Panc1 (cell line): ENCODE results near the gene PPOX. TPM values are rescaled to one million over a fixed set of nuclear protein-coding genes. Genes with fewer than 3 reads are reported as not detected.

ENCODE experiments used
- ATAC-seq: fragments of 200-7000 bp; cut with Tn5 transposase; 2 replicates; pipeline ENCODE4 v1.9.1; 2020; ENCODE audit warnings: mild to moderate bottlenecking, moderate library complexity
- BruUV-seq: library from RNA; stranded (reverse); fragments of 400-500 nt; replicated peaks from 2 replicates; lab custom pipeline; 2021; lab: Mats Ljungman, UMichigan
- CTCF ChIA-PET: fragments of 300-600 bp; sonication (Branson Sonifier 250); formaldehyde crosslinking; loops from one replicate; lab custom pipeline; 2022; ENCODE audit warnings: antibody characterized with exemption; lab: Charles Lee
- POLR2A ChIA-PET: fragments of 300-600 bp; sonication (Branson Sonifier 250); formaldehyde crosslinking; loops from one replicate; lab custom pipeline; 2022; ENCODE audit warnings: antibody characterized with exemption; lab: Charles Lee
- DNase-seq: peaks from one replicate; pipeline ENCODE4 v3.0.0-alpha.2; 2010; ENCODE audit warnings: low read depth, low spot score
- H3K27ac ChIP-seq: 2 replicates; pipeline ENCODE4 v1.5.1; 2011; ENCODE audit warnings: mild to moderate bottlenecking, low read length, inconsistent platforms
- H3K27me3 ChIP-seq: fragments of 200-500 bp; sonication (Bioruptor generic); 2 replicates; pipeline ENCODE4 v1.6.0; 2014; ENCODE audit warnings: low read length, inconsistent platforms; ENCODE audit not compliant: control insufficient read depth, insufficient read depth
- H3K36me3 ChIP-seq: fragments of 200-500 bp; sonication (Bioruptor generic); 2 replicates; pipeline ENCODE4 v1.5.1; 2014; ENCODE audit warnings: inconsistent platforms, mild to moderate bottlenecking, low read length, moderate library complexity; ENCODE audit not compliant: control insufficient read depth, insufficient read depth
- H3K4me1 ChIP-seq: 2 replicates; pipeline ENCODE4 v1.5.1; 2011; ENCODE audit warnings: inconsistent platforms, mild to moderate bottlenecking, low read length, moderate library complexity; ENCODE audit not compliant: control insufficient read depth, insufficient read depth
- H3K4me3 ChIP-seq, 2 experiments: 2 replicates each; pipeline ENCODE4 v1.5.1; 2011 to 2012; ENCODE audit warnings: low read depth in 2 of 2, low read length in 2 of 2, mild to moderate bottlenecking in 2 of 2, inconsistent platforms in 1 of 2, moderate library complexity in 1 of 2
- H3K9me3 ChIP-seq: fragments of 200-500 bp; sonication (Bioruptor generic); 2 replicates; pipeline ENCODE4 v1.5.1; 2014; ENCODE audit warnings: low read depth, mild to moderate bottlenecking, inconsistent platforms, low read length, moderate library complexity; ENCODE audit not compliant: control insufficient read depth, insufficient read depth
- POLR2AphosphoS5 ChIP-seq: IDR thresholded peaks from 2 replicates; pipeline ENCODE4 v1.6.1; 2012; ENCODE audit warnings: mild to moderate bottlenecking, low read depth, low read length, moderate library complexity
- SIN3A ChIP-seq: IDR thresholded peaks from 2 replicates; pipeline ENCODE4 v1.6.1; 2012; ENCODE audit warnings: low read depth, mild to moderate bottlenecking, low read length, moderate library complexity, borderline replicate concordance; ENCODE audit not compliant: insufficient read depth
- TCF7L2 ChIP-seq: IDR thresholded peaks from 2 replicates; pipeline ENCODE4 v1.6.1; 2011; ENCODE audit warnings: mild to moderate bottlenecking, low read depth, low read length, inconsistent platforms
- in situ Hi-C: cut with HindIII; loops from 2 replicates; pipeline ENCODE4 v1.10.0; 2016; ENCODE audit warnings: low sequenced_read_pairs, low pct_unique_long_range_greater_than_20kb
- intact Hi-C: fragments of 100-400 bp; cut with micrococcal nuclease; formaldehyde crosslinking; loops from one replicate; pipeline ENCODE4 v1.10.0; 2022; ENCODE audit not compliant: unreplicated experiment
- total RNA-seq: library from RNA; stranded (reverse); gene quantifications from one replicate; pipeline ENCODE4 v1.2.1, GENCODE V29; 2021; ENCODE audit not compliant: unreplicated experiment
- TF ChIP-seq, protein P1 (sequence below): fragments of 450-650 bp; IDR thresholded peaks from 2 replicates; pipeline ENCODE4 v1.5.1; 2017; ENCODE audit warnings: mild to moderate bottlenecking
- TF ChIP-seq, protein P2 (sequence below), 2 experiments: IDR thresholded peaks; 2 replicates each; pipeline ENCODE4 v1.6.1; 2011 to 2012; ENCODE audit warnings: low read depth in 2 of 2, control low read depth in 1 of 2, low read length in 1 of 2, mild to moderate bottlenecking in 1 of 2, moderate library complexity in 1 of 2; ENCODE audit not compliant: insufficient read depth in 1 of 2

PPOX gene
- total RNA-seq, 1 experiment from 2014 or later = 20.6 TPM

DNA sequence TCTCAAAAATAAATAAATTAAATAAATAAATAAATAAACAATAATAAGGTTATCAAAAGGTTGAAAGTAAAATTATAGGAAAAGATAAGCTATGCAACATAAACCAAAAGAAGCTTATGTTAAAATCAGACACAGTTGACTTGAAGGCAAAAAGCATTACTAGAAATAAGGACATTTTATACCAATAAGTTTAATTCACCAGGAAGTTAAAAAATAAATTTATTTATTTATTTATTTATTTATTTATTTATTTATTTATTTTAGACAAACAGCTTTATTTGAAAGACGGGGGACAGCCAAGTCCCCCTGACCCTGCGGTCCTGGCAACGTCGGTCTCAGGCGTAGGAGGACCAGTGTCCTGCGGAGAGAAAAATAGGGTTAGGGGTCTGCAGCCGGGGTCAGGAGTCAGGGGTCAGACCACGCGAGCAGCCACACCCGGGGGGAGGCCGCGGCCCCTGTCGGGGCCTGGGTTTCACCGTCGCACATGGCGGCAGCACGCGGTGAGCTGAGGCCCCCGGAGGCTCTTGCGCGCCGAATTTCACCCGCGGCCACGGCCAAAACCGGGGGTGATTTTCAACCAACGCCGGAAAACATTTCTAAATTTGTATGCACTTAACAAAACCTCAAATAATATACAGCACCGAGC lies 25.3 kb upstream of the PPOX start:
- ATAC-seq (no peak), DNase-seq (no peak)
- Histone ChIP-seq H3K4me1 (no peaks in the 10 kb centered on the region), H3K27ac (no peak overlapping the region), H3K9me3 (no peaks in the 10 kb centered on the region), H3K27me3 (no peaks in the 10 kb centered on the region), H3K36me3 (no peaks in the 10 kb centered on the region), H3K4me3 (no peak overlapping the region)
- TF ChIP-seq SIN3A = no peak
- TF ChIP-seq, protein P1, sequence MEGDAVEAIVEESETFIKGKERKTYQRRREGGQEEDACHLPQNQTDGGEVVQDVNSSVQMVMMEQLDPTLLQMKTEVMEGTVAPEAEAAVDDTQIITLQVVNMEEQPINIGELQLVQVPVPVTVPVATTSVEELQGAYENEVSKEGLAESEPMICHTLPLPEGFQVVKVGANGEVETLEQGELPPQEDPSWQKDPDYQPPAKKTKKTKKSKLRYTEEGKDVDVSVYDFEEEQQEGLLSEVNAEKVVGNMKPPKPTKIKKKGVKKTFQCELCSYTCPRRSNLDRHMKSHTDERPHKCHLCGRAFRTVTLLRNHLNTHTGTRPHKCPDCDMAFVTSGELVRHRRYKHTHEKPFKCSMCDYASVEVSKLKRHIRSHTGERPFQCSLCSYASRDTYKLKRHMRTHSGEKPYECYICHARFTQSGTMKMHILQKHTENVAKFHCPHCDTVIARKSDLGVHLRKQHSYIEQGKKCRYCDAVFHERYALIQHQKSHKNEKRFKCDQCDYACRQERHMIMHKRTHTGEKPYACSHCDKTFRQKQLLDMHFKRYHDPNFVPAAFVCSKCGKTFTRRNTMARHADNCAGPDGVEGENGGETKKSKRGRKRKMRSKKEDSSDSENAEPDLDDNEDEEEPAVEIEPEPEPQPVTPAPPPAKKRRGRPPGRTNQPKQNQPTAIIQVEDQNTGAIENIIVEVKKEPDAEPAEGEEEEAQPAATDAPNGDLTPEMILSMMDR = no peak
- no peak for TF ChIP-seq POLR2AphosphoS5
- TF ChIP-seq TCF7L2 = no peak
- TF ChIP-seq, protein P2, sequence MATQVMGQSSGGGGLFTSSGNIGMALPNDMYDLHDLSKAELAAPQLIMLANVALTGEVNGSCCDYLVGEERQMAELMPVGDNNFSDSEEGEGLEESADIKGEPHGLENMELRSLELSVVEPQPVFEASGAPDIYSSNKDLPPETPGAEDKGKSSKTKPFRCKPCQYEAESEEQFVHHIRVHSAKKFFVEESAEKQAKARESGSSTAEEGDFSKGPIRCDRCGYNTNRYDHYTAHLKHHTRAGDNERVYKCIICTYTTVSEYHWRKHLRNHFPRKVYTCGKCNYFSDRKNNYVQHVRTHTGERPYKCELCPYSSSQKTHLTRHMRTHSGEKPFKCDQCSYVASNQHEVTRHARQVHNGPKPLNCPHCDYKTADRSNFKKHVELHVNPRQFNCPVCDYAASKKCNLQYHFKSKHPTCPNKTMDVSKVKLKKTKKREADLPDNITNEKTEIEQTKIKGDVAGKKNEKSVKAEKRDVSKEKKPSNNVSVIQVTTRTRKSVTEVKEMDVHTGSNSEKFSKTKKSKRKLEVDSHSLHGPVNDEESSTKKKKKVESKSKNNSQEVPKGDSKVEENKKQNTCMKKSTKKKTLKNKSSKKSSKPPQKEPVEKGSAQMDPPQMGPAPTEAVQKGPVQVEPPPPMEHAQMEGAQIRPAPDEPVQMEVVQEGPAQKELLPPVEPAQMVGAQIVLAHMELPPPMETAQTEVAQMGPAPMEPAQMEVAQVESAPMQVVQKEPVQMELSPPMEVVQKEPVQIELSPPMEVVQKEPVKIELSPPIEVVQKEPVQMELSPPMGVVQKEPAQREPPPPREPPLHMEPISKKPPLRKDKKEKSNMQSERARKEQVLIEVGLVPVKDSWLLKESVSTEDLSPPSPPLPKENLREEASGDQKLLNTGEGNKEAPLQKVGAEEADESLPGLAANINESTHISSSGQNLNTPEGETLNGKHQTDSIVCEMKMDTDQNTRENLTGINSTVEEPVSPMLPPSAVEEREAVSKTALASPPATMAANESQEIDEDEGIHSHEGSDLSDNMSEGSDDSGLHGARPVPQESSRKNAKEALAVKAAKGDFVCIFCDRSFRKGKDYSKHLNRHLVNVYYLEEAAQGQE (IDR thresholded peaks at IDR 0.05; ENCODE audit: insufficient read depth in 1 of 2, low read depth in 2 of 2, low read length in 1 of 2) = no peak
- BruUV-seq = no TSS peak
- ChIA-PET CTCF (interaction anchor here (0.6 to 1.1 kb wide), 3 partner anchors 43 to 152 kb away, joined by 4 to 12 read pairs (median 5); no protein-coding TSS in a partner anchor), POLR2A (interaction anchor here (0.6 kb wide), 1 partner anchor 11 kb away, joined by 9 read pairs; no protein-coding TSS in a partner anchor)
- in situ Hi-C loops (no loop called here), intact Hi-C loops (no loop called here)

DNA sequence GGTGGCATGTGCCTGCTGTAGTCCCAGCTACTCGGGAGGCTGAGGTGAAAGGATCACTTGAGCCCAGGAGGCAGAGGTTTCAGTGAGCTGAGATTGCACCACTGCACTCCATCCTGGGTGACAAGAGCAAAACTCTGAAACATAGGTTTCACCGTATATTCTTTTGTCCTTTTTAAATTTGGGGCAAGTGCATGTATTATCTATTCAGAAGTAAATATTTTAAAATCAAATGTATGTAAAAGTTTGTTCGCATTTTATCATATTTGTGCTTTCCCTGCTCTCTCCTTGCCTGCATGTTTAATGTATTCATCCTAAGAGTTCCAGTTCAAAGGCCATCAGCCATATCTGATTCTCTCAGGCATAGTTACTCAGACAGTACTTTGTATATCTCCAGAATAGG lies 20.4 kb upstream of the PPOX start:
- Histone ChIP-seq H3K27ac (no peak overlapping the region), H3K4me3 (no peak overlapping the region), H3K36me3 (no peaks in the 10 kb centered on the region), H3K27me3 (no peaks in the 10 kb centered on the region), H3K9me3 (no peaks in the 10 kb centered on the region), H3K4me1 (no peaks in the 10 kb centered on the region)
- TF ChIP-seq TCF7L2 (no peak), POLR2AphosphoS5 (no peak), SIN3A (no peak)
- TF ChIP-seq, protein P1 = no peak
- TF ChIP-seq, protein P2 (IDR thresholded peaks at IDR 0.05; ENCODE audit: insufficient read depth in 1 of 2, low read depth in 2 of 2, low read length in 1 of 2) = no peak
- intact Hi-C loops (no loop called here), in situ Hi-C loops (no loop called here)
- ChIA-PET CTCF (no interaction called here), POLR2A (interaction anchor here (0.6 kb wide), 1 partner anchor 188 kb away, joined by 11 read pairs; no protein-coding TSS in a partner anchor)
- DNase-seq (no peak), ATAC-seq (no peak; the same call in 1 of the 2 replicates)
- no TSS peak for BruUV-seq
